IMR-90 (cell line): ENCODE results near the gene AUTS2. TPM values are rescaled to one million over a fixed set of nuclear protein-coding genes. Genes with fewer than 3 reads are reported as not detected.

Source experiments
- ATAC-seq: fragments of 200-7000 bp; cut with Tn5 transposase; 2 replicates; pipeline ENCODE4 v1.9.1; 2020; ENCODE audit warnings: low read depth, mild to moderate bottlenecking, moderate library complexity
- BruUV-seq: library from RNA; stranded (reverse); fragments of 400-500 nt; replicated peaks from 2 replicates; lab custom pipeline; 2021; lab: Mats Ljungman, UMichigan
- CTCF ChIA-PET: fragments of 300-600 bp; formaldehyde crosslinking; extraction: SDS; loops from one replicate; lab custom pipeline; 2021; ENCODE audit warnings: antibody characterized with exemption; lab: Yijun Ruan, JAX
- POLR2A ChIA-PET: fragments of 300-600 bp; sonication (Branson Sonifier 250); formaldehyde crosslinking; loops from one replicate; lab custom pipeline; 2022; ENCODE audit warnings: antibody characterized with exemption; ENCODE audit not compliant: unreplicated experiment; lab: Charles Lee
- DNase-seq: peaks from one replicate; pipeline ENCODE4 v3.0.0; 2013
- H2AFZ ChIP-seq: replicated peaks from 2 replicates; pipeline ENCODE3; 2013; ENCODE audit warnings: low read length, mild to moderate bottlenecking; ENCODE audit not compliant: poor library complexity
- H2AK5ac ChIP-seq: 2 replicates; pipeline ENCODE4 v1.6.1; 2013; ENCODE audit warnings: low read depth, low read length, inconsistent platforms
- H2AK9ac ChIP-seq: replicated peaks from 2 replicates; pipeline ENCODE3; 2013; ENCODE audit warnings: mild to moderate bottlenecking, low read depth, low read length, moderate library complexity; ENCODE audit not compliant: poor library complexity
- H2BK120ac ChIP-seq: 2 replicates; pipeline ENCODE4 v1.6.1; 2013; ENCODE audit warnings: low read depth, low read length, inconsistent platforms
- H2BK15ac ChIP-seq: 3 replicates; pipeline ENCODE4 v1.6.1; 2013; ENCODE audit warnings: low read depth, low read length, inconsistent platforms
- H2BK20ac ChIP-seq: 2 replicates; pipeline ENCODE4 v1.6.1; 2013; ENCODE audit warnings: low read depth, mild to moderate bottlenecking, inconsistent platforms, low read length, moderate library complexity
- H2BK5ac ChIP-seq: 2 replicates; pipeline ENCODE4 v1.6.1; 2013; ENCODE audit warnings: mild to moderate bottlenecking, low read depth, low read length, inconsistent platforms; ENCODE audit not compliant: poor library complexity, severe bottlenecking
- H3K14ac ChIP-seq: replicated peaks from 2 replicates; pipeline ENCODE4 v1.6.1; 2013; ENCODE audit warnings: low read depth, low read length, inconsistent platforms
- H3K18ac ChIP-seq: 2 replicates; pipeline ENCODE4 v1.6.1; 2013; ENCODE audit warnings: low read depth, low read length, control low read depth
- H3K23ac ChIP-seq: 2 replicates; pipeline ENCODE4 v1.6.1; 2013; ENCODE audit warnings: low read depth, low read length, inconsistent platforms
- H3K27ac ChIP-seq: 2 replicates; pipeline ENCODE4 v1.5.1; 2013; ENCODE audit warnings: mild to moderate bottlenecking, control low read depth, low read length; ENCODE audit not compliant: insufficient read depth
- H3K27me3 ChIP-seq: 2 replicates; pipeline ENCODE4 v1.6.1; 2013; ENCODE audit warnings: low read length; ENCODE audit not compliant: control insufficient read depth, insufficient read depth
- H3K36me3 ChIP-seq: 2 replicates; pipeline ENCODE4 v1.6.1; 2013; ENCODE audit warnings: low read length, mixed read lengths; ENCODE audit not compliant: control insufficient read depth, insufficient read depth
- H3K4ac ChIP-seq: 2 replicates; pipeline ENCODE4 v1.6.1; 2013; ENCODE audit warnings: low read depth, low read length, inconsistent platforms
- H3K4me1 ChIP-seq: 2 replicates; pipeline ENCODE4 v1.6.1; 2013; ENCODE audit warnings: low read length, mixed read lengths; ENCODE audit not compliant: control insufficient read depth, insufficient read depth
- H3K4me2 ChIP-seq: 2 replicates; pipeline ENCODE4 v1.6.1; 2013; ENCODE audit warnings: low read depth, mild to moderate bottlenecking, control low read depth, low read length, moderate library complexity
- H3K4me3 ChIP-seq: 2 replicates; pipeline ENCODE4 v1.5.1; 2013; ENCODE audit warnings: low read depth, mild to moderate bottlenecking, control low read depth, low read length, moderate library complexity; ENCODE audit not compliant: insufficient read depth
- H3K56ac ChIP-seq: 2 replicates; pipeline ENCODE4 v1.6.1; 2013; ENCODE audit warnings: low read length, inconsistent platforms; ENCODE audit not compliant: insufficient read depth; ENCODE audit errors: extremely low read depth
- H3K79me1 ChIP-seq, 2 experiments: 2 replicates each; pipeline ENCODE4 v1.6.1; 2013; ENCODE audit warnings: low read length in 2 of 2, inconsistent platforms in 1 of 2, low read depth in 1 of 2
- H3K9ac ChIP-seq: 2 replicates; pipeline ENCODE4 v1.6.1; 2013; ENCODE audit warnings: low read depth, low read length, control low read depth
- H3K9me1 ChIP-seq: 2 replicates; pipeline ENCODE4 v1.6.1; 2013; ENCODE audit warnings: low read length, inconsistent platforms; ENCODE audit not compliant: insufficient read depth
- H3K9me3 ChIP-seq: 2 replicates; pipeline ENCODE4 v1.6.1; 2013; ENCODE audit warnings: low read length; ENCODE audit not compliant: control insufficient read depth, insufficient read depth
- H4K20me1 ChIP-seq: 2 replicates; pipeline ENCODE4 v1.6.1; 2013; ENCODE audit warnings: low read length, inconsistent platforms; ENCODE audit not compliant: insufficient read depth
- H4K5ac ChIP-seq: 2 replicates; pipeline ENCODE4 v1.6.1; 2013; ENCODE audit warnings: mild to moderate bottlenecking, low read depth, low read length, control low read depth
- H4K8ac ChIP-seq, 2 experiments: 2 replicates each; pipeline ENCODE4 v1.6.1; 2013; ENCODE audit warnings: low read depth in 2 of 2, low read length in 2 of 2, control low read depth in 1 of 2, inconsistent platforms in 1 of 2
- H4K91ac ChIP-seq: 2 replicates; pipeline ENCODE4 v1.6.1; 2013; ENCODE audit warnings: low read depth, low read length, inconsistent platforms; ENCODE audit not compliant: insufficient read depth
- CEBPB ChIP-seq: IDR thresholded peaks from 2 replicates; pipeline ENCODE4 v1.6.1; 2012; ENCODE audit warnings: low read depth, low read length, improper control_type of control experiment
- CHD1 ChIP-seq: IDR thresholded peaks from 2 replicates; pipeline ENCODE4 v1.6.1; 2012; ENCODE audit warnings: low read depth, low read length, improper control_type of control experiment
- ELK1 ChIP-seq: fragments of 150-350 bp; IDR thresholded peaks from 2 replicates; pipeline ENCODE4 v1.6.1; 2016; ENCODE audit warnings: low read depth, mild to moderate bottlenecking, low read length, moderate library complexity, borderline replicate concordance
- FOS ChIP-seq: fragments of 150-350 bp; IDR thresholded peaks from 2 replicates; pipeline ENCODE4 v1.6.1; 2016; ENCODE audit warnings: low read depth, low read length
- MAFK ChIP-seq: IDR thresholded peaks from 2 replicates; pipeline ENCODE4 v1.6.1; 2012; ENCODE audit warnings: low read depth, low read length, improper control_type of control experiment
- MXI1 ChIP-seq: IDR thresholded peaks from 2 replicates; pipeline ENCODE4 v1.6.1; 2012; ENCODE audit warnings: low read depth, mild to moderate bottlenecking, low read length, moderate library complexity, borderline replicate concordance
- NFE2L2 ChIP-seq: fragments of 150-350 bp; IDR thresholded peaks from 2 replicates; pipeline ENCODE4 v1.6.1; 2016; ENCODE audit warnings: low read depth, mild to moderate bottlenecking, low read length
- POLR2A ChIP-seq: IDR thresholded peaks from 2 replicates; pipeline ENCODE4 v1.6.1; 2012; ENCODE audit warnings: mild to moderate bottlenecking, low read depth, low read length
- RAD21 ChIP-seq: IDR thresholded peaks from 2 replicates; pipeline ENCODE4 v1.6.1; 2012; ENCODE audit warnings: low read length, improper control_type of control experiment
- RCOR1 ChIP-seq: IDR thresholded peaks from 2 replicates; pipeline ENCODE4 v1.6.1; 2012; ENCODE audit warnings: mild to moderate bottlenecking, low read length, improper control_type of control experiment; ENCODE audit not compliant: insufficient replicate concordance
- RFX5 ChIP-seq: IDR thresholded peaks from 2 replicates; pipeline ENCODE4 v1.8.0; 2012; ENCODE audit warnings: low read depth, mild to moderate bottlenecking, low read length, moderate library complexity
- SMC3 ChIP-seq: fragments of 150-350 bp; IDR thresholded peaks from 2 replicates; pipeline ENCODE4 v1.6.1; 2016; ENCODE audit warnings: low read depth, mild to moderate bottlenecking, antibody characterized with exemption, low read length, moderate library complexity
- USF2 ChIP-seq: fragments of 150-350 bp; IDR thresholded peaks from 2 replicates; pipeline ENCODE4 v1.6.1; 2017; ENCODE audit warnings: mild to moderate bottlenecking, antibody characterized with exemption, low read length, low read depth
- WGBS, 2 experiments: methylation state at CpG; one replicate each; pipeline versions ENCODE4 v1.1.5 to v1.1.7; 2013; ENCODE audit warnings: missing lambda C conversion rate in 2 of 2; ENCODE audit not compliant: insufficient read length in 1 of 2; ENCODE audit errors: extremely low coverage in 2 of 2; 5-methylcytosine and 5-hydroxymethylcytosine counted together
- dilution Hi-C: fragments of 300-500 bp; cut with HindIII; formaldehyde crosslinking; loops from one replicate; pipeline ENCODE4 v1.14.3; 2018; ENCODE audit warnings: low sequenced_read_pairs; ENCODE audit not compliant: unreplicated experiment
- in situ Hi-C: fragments of 300-500 bp; cut with MboI; formaldehyde crosslinking; loops from 3 replicates; pipeline ENCODE4 v1.14.3; 2019; ENCODE audit warnings: low sequenced_read_pairs, inconsistent platforms, mixed read lengths
- intact Hi-C: fragments of 100-400 bp; cut with micrococcal nuclease; formaldehyde crosslinking; loops from 2 replicates; pipeline ENCODE4 v1.10.0; 2022
- polyA plus RNA-seq, 3 experiments: library from polyadenylated mRNA; depleted of rRNA; stranded (reverse); fragments of >200 nt; gene quantifications; 2 replicates each; pipeline ENCODE4 v1.2.3, GENCODE V29; 2012; ENCODE audit warnings: low replicate concordance in 1 of 3
- total RNA-seq: library from RNA; depleted of rRNA; stranded (reverse); fragments of >200 nt; gene quantifications from 2 replicates; pipeline ENCODE4 v1.2.3, GENCODE V29; 2012
- TF ChIP-seq, protein P1 (sequence below): conservative IDR thresholded peaks from 2 replicates; pipeline ENCODE4 v1.5.1; 2012; ENCODE audit warnings: mild to moderate bottlenecking, low read depth, low read length, improper control_type of control experiment

The AUTS2 gene
- total and polyA plus RNA-seq, 2 of the 4 experiments (the other 2 are of a cell fraction), result 0.90 to 3.0 TPM

GRCh38 chr7:69699931-69700330 is 101.7 kb downstream of the AUTS2 start:
- Histone ChIP-seq H3K79me1 (no peaks in the 10 kb centered on the region), H2BK5ac (no peak overlapping the region), H3K9ac (no peak overlapping the region), H4K5ac (no peak overlapping the region), H2AFZ (no peak overlapping the region), H3K23ac (no peak overlapping the region), H4K20me1 (no peaks in the 10 kb centered on the region), H3K18ac (no peak overlapping the region), H3K9me3 (no peaks in the 10 kb centered on the region), H2BK20ac (no peak overlapping the region), H3K4me1 (no peaks in the 10 kb centered on the region), H3K4me3 (no peak overlapping the region), H3K9me1 (no peaks in the 10 kb centered on the region), H3K56ac (no peak overlapping the region), H3K4me2 (no peak overlapping the region), H3K4ac (no peak overlapping the region), H4K91ac (no peak overlapping the region), H3K14ac (no peak overlapping the region), H2BK120ac (no peak overlapping the region), H3K27me3 (no peaks in the 10 kb centered on the region), H2AK5ac (no peak overlapping the region), H2AK9ac (no peak overlapping the region), H3K36me3 (no peaks in the 10 kb centered on the region), H2BK15ac (no peak overlapping the region), H3K27ac (no peak overlapping the region), H4K8ac (no peak overlapping the region)
- TF ChIP-seq RCOR1 (no peak), FOS (no peak), RAD21 (no peak), NFE2L2 (no peak), POLR2A (no peak), MAFK (no peak), SMC3 (no peak), CEBPB (no peak), ELK1 (no peak), USF2 (no peak), CHD1 (no peak), RFX5 (no peak), MXI1 (no peak)
- TF ChIP-seq, protein P1, sequence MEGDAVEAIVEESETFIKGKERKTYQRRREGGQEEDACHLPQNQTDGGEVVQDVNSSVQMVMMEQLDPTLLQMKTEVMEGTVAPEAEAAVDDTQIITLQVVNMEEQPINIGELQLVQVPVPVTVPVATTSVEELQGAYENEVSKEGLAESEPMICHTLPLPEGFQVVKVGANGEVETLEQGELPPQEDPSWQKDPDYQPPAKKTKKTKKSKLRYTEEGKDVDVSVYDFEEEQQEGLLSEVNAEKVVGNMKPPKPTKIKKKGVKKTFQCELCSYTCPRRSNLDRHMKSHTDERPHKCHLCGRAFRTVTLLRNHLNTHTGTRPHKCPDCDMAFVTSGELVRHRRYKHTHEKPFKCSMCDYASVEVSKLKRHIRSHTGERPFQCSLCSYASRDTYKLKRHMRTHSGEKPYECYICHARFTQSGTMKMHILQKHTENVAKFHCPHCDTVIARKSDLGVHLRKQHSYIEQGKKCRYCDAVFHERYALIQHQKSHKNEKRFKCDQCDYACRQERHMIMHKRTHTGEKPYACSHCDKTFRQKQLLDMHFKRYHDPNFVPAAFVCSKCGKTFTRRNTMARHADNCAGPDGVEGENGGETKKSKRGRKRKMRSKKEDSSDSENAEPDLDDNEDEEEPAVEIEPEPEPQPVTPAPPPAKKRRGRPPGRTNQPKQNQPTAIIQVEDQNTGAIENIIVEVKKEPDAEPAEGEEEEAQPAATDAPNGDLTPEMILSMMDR, result no peak
- DNase-seq, result no peak
- no CpG with 5 or more reads among the region's 2 CpGs for WGBS, 2 experiments
- dilution Hi-C loops, result no loop called here
- ChIA-PET POLR2A (no interaction called here), CTCF (no interaction called here)
- in situ Hi-C loops, result no loop called here
- no TSS peak for BruUV-seq
- no peak for ATAC-seq
- intact Hi-C loops, result no loop called here
